GM12891 (cell line): ENCODE results near the gene SVOPL.

Experiments used
- POLR2A ChIP-seq: IDR thresholded peaks from 2 replicates; pipeline ENCODE4 v1.6.1; 2011; ENCODE audit warnings: low read depth, low read length, control low read depth
- POLR2AphosphoS5 ChIP-seq: IDR thresholded peaks from 2 replicates; pipeline ENCODE4 v1.6.1; 2011; ENCODE audit warnings: low read depth, low read length, control low read depth
- TAF1 ChIP-seq: IDR thresholded peaks from 2 replicates; pipeline ENCODE4 v1.6.1; 2011; ENCODE audit warnings: low read depth, low read length, control low read depth

DNA sequence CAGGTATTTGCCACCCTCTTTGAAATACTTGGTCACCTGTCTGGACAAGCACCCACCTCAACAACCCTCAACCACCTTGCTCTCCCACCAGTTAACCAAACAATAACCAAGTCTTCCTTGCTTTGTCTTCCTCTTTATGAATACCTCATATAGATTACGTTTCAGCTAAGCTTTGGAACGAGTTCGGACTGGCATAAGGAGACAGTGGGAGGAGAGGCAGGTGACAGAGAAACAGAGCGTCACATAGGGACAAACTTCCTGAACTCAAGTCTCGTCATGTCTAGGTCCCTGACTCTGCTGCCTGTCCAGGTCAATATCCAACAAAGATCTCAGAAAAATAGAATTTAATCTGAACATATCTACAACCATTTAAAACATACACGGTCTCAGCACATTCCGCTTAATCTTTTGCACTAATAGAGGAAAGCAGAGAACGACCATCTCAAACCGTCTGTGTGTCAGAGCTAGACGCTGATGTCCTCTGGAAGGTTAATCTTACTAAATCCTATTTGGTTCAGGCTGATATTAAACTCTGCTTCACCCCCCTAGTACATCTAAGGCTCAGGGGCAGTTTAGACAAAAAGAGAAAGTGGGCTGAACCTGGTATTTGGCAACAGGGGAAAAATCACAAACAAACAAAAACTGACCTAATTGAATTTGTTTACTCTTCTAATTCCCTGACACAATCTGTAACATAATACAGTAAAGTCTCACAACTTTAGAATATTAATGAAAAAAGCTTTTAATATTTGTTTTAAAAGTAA lies 26.4 kb upstream of the SVOPL start:
- no peak for TF ChIP-seq POLR2A
- TF ChIP-seq TAF1, result no peak
- TF ChIP-seq POLR2AphosphoS5, result no peak
